PC-9 (cell line): ENCODE measurements around the gene VWDE. TPM values are rescaled to one million over a fixed set of nuclear protein-coding genes. Genes with fewer than 3 reads are reported as not detected.

Experiments
- BruUV-seq: library from RNA; stranded (reverse); fragments of 400-500 nt; replicated peaks from 2 replicates; lab custom pipeline; 2021; lab: Mats Ljungman, UMichigan
- CTCF ChIA-PET: fragments of 300-600 bp; sonication (Branson Sonifier 250); formaldehyde crosslinking; loops from one replicate; lab custom pipeline; 2022; ENCODE audit warnings: antibody characterized with exemption; lab: Charles Lee
- POLR2A ChIA-PET: fragments of 300-600 bp; sonication (Branson Sonifier 250); formaldehyde crosslinking; loops from one replicate; lab custom pipeline; 2022; ENCODE audit warnings: antibody characterized with exemption; ENCODE audit not compliant: unreplicated experiment; lab: Charles Lee
- DNase-seq, 2 experiments: peaks; one replicate each; pipeline versions ENCODE4 v3.0.0 to v3.0.0-alpha.2; 2015 to 2022; ENCODE audit warnings: mixed read lengths in 1 of 2
- H2AFZ ChIP-seq: fragments of 200-600 bp; sonication (generic); 2 replicates; pipeline ENCODE4 v1.8.1; 2017; ENCODE audit warnings: antibody characterized with exemption
- H3F3A ChIP-seq: fragments of 200-600 bp; sonication (generic); 2 replicates; pipeline ENCODE4 v1.8.1; 2017; ENCODE audit warnings: antibody characterized with exemption, mild to moderate bottlenecking, low read depth; ENCODE audit not compliant: insufficient read depth
- H3K27ac ChIP-seq: fragments of 200-600 bp; sonication (generic); 2 replicates; pipeline ENCODE4 v1.6.1; 2016; ENCODE audit warnings: mixed run types
- H3K27me3 ChIP-seq: fragments of 200-600 bp; sonication (generic); 2 replicates; pipeline ENCODE4 v1.6.1; 2016; ENCODE audit warnings: low read depth, mixed run types; ENCODE audit not compliant: insufficient read depth
- H3K36me3 ChIP-seq: fragments of 200-600 bp; sonication (generic); 2 replicates; pipeline ENCODE4 v1.6.1; 2016; ENCODE audit warnings: low read depth, mixed run types
- H3K4me1 ChIP-seq: fragments of 200-600 bp; sonication (generic); replicated peaks from 2 replicates; pipeline ENCODE4 v1.6.1; 2016; ENCODE audit warnings: mixed run types; ENCODE audit not compliant: insufficient read depth
- H3K4me2 ChIP-seq: fragments of 200-600 bp; sonication (generic); 2 replicates; pipeline ENCODE4 v1.6.1; 2017; ENCODE audit warnings: mixed run types
- H3K4me3 ChIP-seq: fragments of 200-600 bp; sonication (generic); 2 replicates; pipeline ENCODE4 v1.6.1; 2016; ENCODE audit warnings: mixed run types
- H3K79me2 ChIP-seq: fragments of 200-600 bp; sonication (generic); 2 replicates; pipeline ENCODE4 v1.6.1; 2017; ENCODE audit warnings: low read depth, mixed run types
- H3K9me2 ChIP-seq: fragments of 200-600 bp; sonication (generic); 2 replicates; pipeline ENCODE4 v1.8.1; 2017; ENCODE audit warnings: mild to moderate bottlenecking; ENCODE audit not compliant: insufficient read depth
- H3K9me3 ChIP-seq: fragments of 200-600 bp; sonication (generic); 2 replicates; pipeline ENCODE4 v1.8.1; 2016; ENCODE audit warnings: low read depth; ENCODE audit not compliant: insufficient read depth
- H4K20me1 ChIP-seq: fragments of 200-600 bp; sonication (generic); 2 replicates; pipeline ENCODE4 v1.8.1; 2017; ENCODE audit not compliant: insufficient read depth
- EZH2 ChIP-seq: fragments of 200-600 bp; sonication (generic); IDR thresholded peaks from 2 replicates; pipeline ENCODE4 v1.8.0; 2017; ENCODE audit warnings: antibody characterized with exemption, low read depth
- intact Hi-C: fragments of 100-400 bp; cut with micrococcal nuclease; formaldehyde crosslinking; loops from one replicate; pipeline ENCODE4 v1.10.0; 2022; ENCODE audit not compliant: unreplicated experiment
- total RNA-seq: library from RNA; stranded (reverse); gene quantifications from 2 replicates; pipeline ENCODE4 v1.2.3, GENCODE V29; 2021
- TF ChIP-seq, protein P1 (sequence below): fragments of 200-600 bp; sonication (generic); conservative IDR thresholded peaks from 2 replicates; pipeline ENCODE4 v1.6.1; 2017; ENCODE audit warnings: mixed run types, antibody characterized with exemption, mild to moderate bottlenecking, moderate library complexity

The VWDE gene
- total RNA-seq, 1 experiment from 2014 or later: 27.3 TPM

DNA sequence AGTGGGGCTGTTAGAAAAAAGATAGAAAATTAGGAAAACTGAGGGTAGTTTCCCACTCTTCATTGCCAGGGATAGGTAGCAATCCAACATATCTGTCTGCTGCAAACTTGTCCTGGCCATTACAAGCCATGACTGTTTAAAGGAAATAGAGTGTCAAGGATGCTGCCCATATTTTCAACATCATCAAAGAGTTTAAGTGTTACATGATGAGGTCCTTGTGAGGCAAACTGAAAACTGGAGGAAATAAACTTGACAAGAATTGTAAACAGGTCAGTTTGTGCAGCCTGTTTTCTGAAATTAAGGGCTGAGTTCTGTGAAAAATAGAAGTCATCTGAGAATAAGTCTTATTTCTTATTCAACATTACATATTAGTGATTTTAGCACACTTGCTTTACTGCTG, 78.0 kb downstream of the VWDE start:
- BruUV-seq: no TSS peak
- no peaks in the 10 kb centered on the region; the same call in 1 of the 2 replicates for H3K9me2 ChIP-seq
- no peak overlapping the region for H3K27ac ChIP-seq
- ChIA-PET CTCF (no interaction called here), POLR2A (no interaction called here)
- H3K4me2 ChIP-seq: no peak overlapping the region
- H2AFZ ChIP-seq: no peak overlapping the region
- H3K36me3 ChIP-seq: no peaks in the 10 kb centered on the region
- H3K4me3 ChIP-seq: no peak overlapping the region
- H3K9me3 ChIP-seq: no peaks in the 10 kb centered on the region
- intact Hi-C loops: no loop called here
- H3K79me2 ChIP-seq: no peaks in the 10 kb centered on the region
- no peak for DNase-seq
- peaks cover 4% of the 10 kb centered on the region; the same call in 1 of the 2 replicates for H3F3A ChIP-seq
- no peaks in the 10 kb centered on the region for H3K4me1 ChIP-seq
- TF ChIP-seq EZH2: no peak
- TF ChIP-seq, protein P1, sequence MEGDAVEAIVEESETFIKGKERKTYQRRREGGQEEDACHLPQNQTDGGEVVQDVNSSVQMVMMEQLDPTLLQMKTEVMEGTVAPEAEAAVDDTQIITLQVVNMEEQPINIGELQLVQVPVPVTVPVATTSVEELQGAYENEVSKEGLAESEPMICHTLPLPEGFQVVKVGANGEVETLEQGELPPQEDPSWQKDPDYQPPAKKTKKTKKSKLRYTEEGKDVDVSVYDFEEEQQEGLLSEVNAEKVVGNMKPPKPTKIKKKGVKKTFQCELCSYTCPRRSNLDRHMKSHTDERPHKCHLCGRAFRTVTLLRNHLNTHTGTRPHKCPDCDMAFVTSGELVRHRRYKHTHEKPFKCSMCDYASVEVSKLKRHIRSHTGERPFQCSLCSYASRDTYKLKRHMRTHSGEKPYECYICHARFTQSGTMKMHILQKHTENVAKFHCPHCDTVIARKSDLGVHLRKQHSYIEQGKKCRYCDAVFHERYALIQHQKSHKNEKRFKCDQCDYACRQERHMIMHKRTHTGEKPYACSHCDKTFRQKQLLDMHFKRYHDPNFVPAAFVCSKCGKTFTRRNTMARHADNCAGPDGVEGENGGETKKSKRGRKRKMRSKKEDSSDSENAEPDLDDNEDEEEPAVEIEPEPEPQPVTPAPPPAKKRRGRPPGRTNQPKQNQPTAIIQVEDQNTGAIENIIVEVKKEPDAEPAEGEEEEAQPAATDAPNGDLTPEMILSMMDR: no peak
- no peaks in the 10 kb centered on the region for H3K27me3 ChIP-seq
- no peaks in the 10 kb centered on the region for H4K20me1 ChIP-seq

DNA sequence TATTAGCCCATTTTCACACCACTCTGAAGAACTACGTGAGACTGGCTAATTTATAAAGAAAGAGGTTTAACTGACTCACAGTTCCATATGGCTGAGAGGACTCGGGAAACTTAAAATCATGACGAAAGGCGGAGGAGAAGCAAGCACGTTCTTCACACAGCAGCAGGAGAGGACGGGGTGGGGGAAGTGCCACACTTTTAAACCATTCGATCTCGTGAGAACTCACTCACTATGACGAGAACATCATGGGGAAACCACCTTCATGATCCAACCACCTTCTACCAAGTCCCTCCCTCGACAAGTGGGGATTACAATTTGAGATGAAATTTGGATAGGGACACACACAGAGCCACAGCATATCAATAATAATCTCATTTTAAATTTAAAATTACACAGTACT, 80.2 kb downstream of the VWDE start:
- Histone ChIP-seq H3K4me3 (no peak overlapping the region), H3K9me3 (no peaks in the 10 kb centered on the region), H3K27ac (no peak overlapping the region), H3K9me2 (no peaks in the 10 kb centered on the region), H3K4me2 (no peak overlapping the region), H3K4me1 (no peaks in the 10 kb centered on the region), H3K36me3 (no peaks in the 10 kb centered on the region), H4K20me1 (no peaks in the 10 kb centered on the region), H2AFZ (no peak overlapping the region), H3F3A (peaks cover 4% of the 10 kb centered on the region; the same call in 1 of the 2 replicates), H3K79me2 (no peaks in the 10 kb centered on the region), H3K27me3 (no peaks in the 10 kb centered on the region)
- DNase-seq: no peak
- CTCF ChIA-PET: no interaction called here
- POLR2A ChIA-PET: no interaction called here
- no TSS peak for BruUV-seq
- no peak for TF ChIP-seq EZH2
- TF ChIP-seq, protein P1: no peak
- intact Hi-C loops: loop anchor here (5.0 kb wide), 2 partner anchors 81 to 169 kb away; no protein-coding TSS in a partner anchor

DNA sequence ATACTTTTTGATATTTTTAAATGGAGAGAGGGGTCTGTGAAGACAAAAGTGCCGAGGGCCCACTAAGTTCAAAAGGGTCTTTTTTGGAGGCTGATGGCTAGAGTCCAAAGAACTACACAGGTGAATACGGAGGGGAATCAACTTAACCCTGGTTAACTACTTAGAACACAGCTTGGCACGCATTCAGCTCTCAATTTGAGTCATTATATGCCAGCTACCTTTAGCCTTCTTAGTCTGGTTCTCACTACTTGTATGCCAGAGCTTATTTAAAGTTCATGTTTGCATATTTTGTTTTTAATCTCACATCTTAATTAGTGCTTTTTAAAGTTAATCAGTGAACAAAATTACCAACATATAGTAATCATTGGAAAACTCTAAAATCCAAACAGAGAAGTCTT, 80.8 kb downstream of the VWDE start:
- TF ChIP-seq, protein P1: no peak
- no peak for TF ChIP-seq EZH2
- Histone ChIP-seq H3K4me2 (no peak overlapping the region), H3F3A (peaks cover 4% of the 10 kb centered on the region; the same call in 1 of the 2 replicates), H3K27me3 (no peaks in the 10 kb centered on the region), H3K27ac (no peak overlapping the region), H3K4me1 (no peaks in the 10 kb centered on the region), H2AFZ (no peak overlapping the region), H3K9me2 (no peaks in the 10 kb centered on the region), H3K79me2 (no peaks in the 10 kb centered on the region), H3K4me3 (no peak overlapping the region), H4K20me1 (no peaks in the 10 kb centered on the region), H3K36me3 (no peaks in the 10 kb centered on the region), H3K9me3 (no peaks in the 10 kb centered on the region)
- no TSS peak for BruUV-seq
- CTCF ChIA-PET: interaction anchor here (0.9 kb wide), 1 partner anchor 896 kb away, joined by 3 read pairs; no protein-coding TSS in a partner anchor
- POLR2A ChIA-PET: no interaction called here
- intact Hi-C loops: loop anchor here (1.0 to 5.0 kb wide), 7 partner anchors 81 to 947 kb away; partner anchors contain the start of gene TMEM106B
- DNase-seq: no peak
